Measurements from ENCODE around the gene UBE2J1.

The UBE2J1 gene

GRCh38 chr6:89368999-89369398, 16.5 kb upstream of the UBE2J1 start:
- DNase-seq (ENCODE audit: low read depth): no peak
- H3K4me3 ChIP-seq (ENCODE audit: low read depth, low read length): no peak overlapping the region

GRCh38 chr6:89368107-89368506, 15.6 kb upstream of the UBE2J1 start:
- no peak overlapping the region for H3K4me3 ChIP-seq (ENCODE audit: low read depth, low read length)
- no peak for DNase-seq (ENCODE audit: low read depth)

- DNase-seq (ENCODE audit: low read depth): no peak
- no peak overlapping the region for H3K4me3 ChIP-seq (ENCODE audit: low read depth, low read length)
Observed at GRCh38 chr6:89364586-89364985, 12.1 kb upstream of the UBE2J1 start.

GRCh38 chr6:89361171-89361570, 8.6 kb upstream of the UBE2J1 start:
- H3K4me3 ChIP-seq (ENCODE audit: low read depth, low read length): no peak overlapping the region
- no peak for DNase-seq (ENCODE audit: low read depth)

GRCh38 chr6:89360415-89360999, 8.0 kb upstream of the UBE2J1 start:
- DNase-seq (ENCODE audit: low read depth): no peak
- H3K4me3 ChIP-seq (ENCODE audit: low read depth, low read length): no peak overlapping the region

GRCh38 chr6:89359561-89359960, 7.0 kb upstream of the UBE2J1 start:
- H3K4me3 ChIP-seq (ENCODE audit: low read depth, low read length): no peak overlapping the region
- no peak for DNase-seq (ENCODE audit: low read depth)

- H3K4me3 ChIP-seq (ENCODE audit: low read depth, low read length): peak overlapping the region; percentile 16
- no peak for DNase-seq (ENCODE audit: low read depth)
Observed at GRCh38 chr6:89357390-89357789, 4.9 kb upstream of the UBE2J1 start.

- DNase-seq (ENCODE audit: low read depth): no peak
- H3K4me3 ChIP-seq (ENCODE audit: low read depth, low read length): no peak overlapping the region
Observed at GRCh38 chr6:89356642-89357170, 4.2 kb upstream of the UBE2J1 start.

GRCh38 chr6:89355511-89356194, 3.1 kb upstream of the UBE2J1 start:
- no peak overlapping the region for H3K4me3 ChIP-seq (ENCODE audit: low read depth, low read length)
- no peak for DNase-seq (ENCODE audit: low read depth)

GRCh38 chr6:89353702-89354392, 1.3 kb upstream of the UBE2J1 start:
- DNase-seq (ENCODE audit: low read depth): no peak
- H3K4me3 ChIP-seq (ENCODE audit: low read depth, low read length): no peak overlapping the region

- peak overlapping the region; percentile 58 for H3K4me3 ChIP-seq (ENCODE audit: low read depth, low read length)
- no peak for DNase-seq (ENCODE audit: low read depth)
Observed at GRCh38 chr6:89353118-89353556, 615 bp upstream of the UBE2J1 start.

- DNase-seq (ENCODE audit: low read depth): no peak
- H3K4me3 ChIP-seq (ENCODE audit: low read depth, low read length): peak overlapping the region; percentile 58
Observed at GRCh38 chr6:89351671-89352277, 748 bp downstream of the UBE2J1 start.

GRCh38 chr6:89350281-89350966, 2.1 kb downstream of the UBE2J1 start:
- H3K4me3 ChIP-seq (ENCODE audit: low read depth, low read length): peak overlapping the region; percentile 5
- no peak for DNase-seq (ENCODE audit: low read depth)

GRCh38 chr6:89348372-89348771, 4.2 kb downstream of the UBE2J1 start:
- DNase-seq (ENCODE audit: low read depth): no peak
- H3K4me3 ChIP-seq (ENCODE audit: low read depth, low read length): no peak overlapping the region

- no peak overlapping the region for H3K4me3 ChIP-seq (ENCODE audit: low read depth, low read length)
- DNase-seq (ENCODE audit: low read depth): no peak
Observed at GRCh38 chr6:89347825-89348224, 4.7 kb downstream of the UBE2J1 start.

GRCh38 chr6:89346433-89346832, 6.1 kb downstream of the UBE2J1 start:
- no peak for DNase-seq (ENCODE audit: low read depth)

GRCh38 chr6:89339565-89339964, 13.0 kb downstream of the UBE2J1 start:
- DNase-seq (ENCODE audit: low read depth): no peak
- H3K4me3 ChIP-seq (ENCODE audit: low read depth, low read length): no peak overlapping the region

More at GRCh38 chr6:89346433-89346832, 6.1 kb downstream of the UBE2J1 start:
- H3K4me3 ChIP-seq (ENCODE audit: low read depth, low read length): no peak overlapping the region

GRCh38 chr6:89335164-89335563, 17.4 kb downstream of the UBE2J1 start:
- H3K4me3 ChIP-seq (ENCODE audit: low read depth, low read length): no peak overlapping the region
- DNase-seq (ENCODE audit: low read depth): no peak

GRCh38 chr6:89330910-89331309, 21.6 kb downstream of the UBE2J1 start:
- DNase-seq (ENCODE audit: low read depth): no peak
- no peak overlapping the region for H3K4me3 ChIP-seq (ENCODE audit: low read depth, low read length)

GRCh38 chr6:89328976-89329375, 23.5 kb downstream of the UBE2J1 start:
- H3K4me3 ChIP-seq (ENCODE audit: low read depth, low read length): no peak overlapping the region
- DNase-seq (ENCODE audit: low read depth): no peak

Data from skeletal muscle cell (primary cell).